ENCODE results near the gene SCN5A.
A peak's percentile ranks its signal among the peaks of the same experiment; 100 is the strongest.

SCN5A gene

DNA sequence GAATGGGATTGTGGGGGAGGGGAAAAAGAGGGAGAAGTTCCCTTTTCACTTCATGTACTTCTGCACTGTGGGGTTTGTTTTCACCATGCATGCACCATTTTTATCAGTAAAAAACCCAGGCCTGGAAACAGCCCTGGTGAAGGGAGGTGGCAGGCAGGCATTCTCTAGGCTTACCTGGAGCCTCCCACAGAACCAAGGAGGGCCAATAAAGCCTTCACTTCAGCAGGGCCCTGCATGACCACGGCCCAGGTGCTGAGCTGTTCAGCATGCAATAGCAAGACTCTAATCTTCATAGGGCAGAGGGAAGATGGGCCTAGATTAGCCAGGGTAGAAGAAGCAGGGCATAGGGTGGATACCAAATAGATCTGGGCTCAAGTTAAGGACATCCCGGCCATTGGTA, 49.6 kb downstream of the SCN5A start:
- no peak for DNase-seq

GRCh38 chr3:38598791-38599190, 50.7 kb downstream of the SCN5A start:
- DNase-seq = no peak

DNA sequence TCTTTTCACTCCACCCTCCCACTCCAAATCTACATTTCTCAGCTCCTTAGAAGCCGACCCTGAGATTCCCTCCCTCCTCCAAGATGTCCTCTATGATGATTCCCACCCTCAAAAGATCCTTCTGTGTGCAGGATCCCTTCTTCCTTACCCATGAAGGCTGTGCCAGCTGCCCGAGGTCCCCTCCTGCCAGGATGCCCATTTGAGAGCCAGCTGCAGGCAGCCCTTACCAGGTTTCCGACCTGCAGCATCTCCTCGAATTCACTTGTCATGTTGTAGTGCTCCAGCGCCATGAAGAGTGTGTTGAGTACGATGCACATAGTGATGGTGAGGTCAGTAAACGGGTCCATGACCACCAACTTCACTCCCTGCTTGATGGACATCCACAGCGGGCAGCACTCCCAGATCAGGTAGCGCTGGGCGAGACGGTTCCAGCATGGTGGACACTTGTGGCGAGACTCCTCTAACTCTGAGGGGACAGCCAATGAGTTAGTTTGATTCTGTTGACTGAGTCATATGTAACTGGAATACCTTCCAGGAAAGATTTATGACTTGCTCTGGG, 51.9 kb downstream of the SCN5A start:
- no peak for DNase-seq

DNA sequence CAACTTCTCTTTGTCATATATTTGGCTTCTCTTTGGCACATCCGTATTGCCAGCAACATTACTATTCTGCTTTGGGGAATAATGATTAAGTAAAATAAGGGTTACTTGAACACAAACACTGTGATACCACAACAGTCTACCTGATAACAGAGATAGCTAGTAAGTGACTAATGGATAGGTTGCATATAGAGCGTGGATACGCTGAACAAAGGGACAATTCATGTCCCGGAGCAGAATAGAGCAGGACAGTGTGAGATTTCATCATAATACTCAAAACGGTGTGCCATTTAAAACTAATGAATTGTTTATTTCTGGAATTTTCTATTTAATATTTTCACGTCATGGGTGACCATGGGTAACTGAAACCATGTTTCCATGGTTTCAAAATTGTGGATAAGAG, 54.1 kb downstream of the SCN5A start:
- DNase-seq = no peak

DNA sequence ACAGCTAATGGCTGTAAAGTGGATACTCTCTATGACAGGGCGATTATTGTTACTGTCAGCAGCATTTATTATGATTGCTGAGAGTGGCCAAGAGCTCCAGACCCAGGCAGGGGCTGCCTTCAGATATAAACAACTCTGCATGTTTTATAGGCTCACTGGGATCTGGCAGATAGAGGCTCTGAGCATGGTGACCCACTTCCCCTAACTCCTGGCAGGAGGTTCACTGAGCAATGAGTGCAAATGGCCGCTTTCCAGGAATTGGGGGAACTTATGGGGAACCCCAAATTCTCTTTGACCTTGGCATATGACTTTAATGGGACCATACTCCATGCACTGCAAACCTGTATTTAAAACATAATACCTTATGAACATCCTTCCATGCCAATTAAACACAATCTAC, 59.0 kb downstream of the SCN5A start:
- DNase-seq = no peak

DNA sequence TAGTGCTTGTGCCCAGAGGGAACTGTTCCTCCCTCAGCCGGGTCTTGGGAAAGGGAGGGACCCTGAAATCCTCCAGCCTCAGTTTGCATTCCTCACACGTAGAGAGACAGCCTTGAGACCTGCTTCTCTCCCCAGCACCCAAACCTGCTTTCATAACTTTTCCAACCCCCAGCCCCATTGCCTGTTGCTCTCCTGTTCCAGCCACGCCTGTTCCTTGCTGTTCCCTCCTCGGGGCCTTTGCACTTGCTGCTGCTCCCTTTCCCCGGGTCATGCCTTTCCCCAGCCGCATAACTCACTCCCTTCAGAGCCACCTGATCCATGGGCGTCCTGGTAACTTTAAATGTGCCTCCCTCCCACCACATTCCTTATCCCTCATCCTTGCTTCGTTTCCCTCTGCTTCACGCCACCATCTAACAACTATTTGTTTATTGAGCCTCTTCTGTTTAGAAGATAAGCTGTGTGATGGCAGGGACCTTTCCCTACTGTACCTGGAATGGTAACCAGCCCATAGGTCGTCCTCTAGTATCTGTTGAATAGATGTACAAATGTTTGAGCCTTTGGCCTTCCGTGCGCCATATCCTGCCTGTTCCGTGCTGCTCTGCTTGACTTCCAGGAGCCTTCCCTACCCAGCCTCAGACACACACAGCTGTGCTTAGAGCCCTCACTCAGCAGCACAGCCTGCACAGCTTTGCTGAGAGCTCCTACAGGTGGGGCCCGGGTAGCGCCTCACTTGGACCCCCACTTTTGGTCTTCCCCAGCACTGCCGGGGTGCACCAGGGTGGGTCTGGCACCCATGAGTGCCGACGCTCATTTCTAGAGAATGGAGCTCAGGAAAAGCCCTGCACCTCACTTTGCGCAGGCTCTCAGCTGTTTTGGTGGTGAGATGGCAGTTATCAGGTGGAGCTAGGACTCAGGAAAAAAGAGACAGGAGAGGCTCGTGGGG, 60.2 kb downstream of the SCN5A start:
- no peak for DNase-seq

GRCh38 chr3:38588371-38588971, 61.0 kb downstream of the SCN5A start:
- no peak for DNase-seq

GRCh38 chr3:38587548-38588131, 61.8 kb downstream of the SCN5A start:
- no peak for DNase-seq

DNA sequence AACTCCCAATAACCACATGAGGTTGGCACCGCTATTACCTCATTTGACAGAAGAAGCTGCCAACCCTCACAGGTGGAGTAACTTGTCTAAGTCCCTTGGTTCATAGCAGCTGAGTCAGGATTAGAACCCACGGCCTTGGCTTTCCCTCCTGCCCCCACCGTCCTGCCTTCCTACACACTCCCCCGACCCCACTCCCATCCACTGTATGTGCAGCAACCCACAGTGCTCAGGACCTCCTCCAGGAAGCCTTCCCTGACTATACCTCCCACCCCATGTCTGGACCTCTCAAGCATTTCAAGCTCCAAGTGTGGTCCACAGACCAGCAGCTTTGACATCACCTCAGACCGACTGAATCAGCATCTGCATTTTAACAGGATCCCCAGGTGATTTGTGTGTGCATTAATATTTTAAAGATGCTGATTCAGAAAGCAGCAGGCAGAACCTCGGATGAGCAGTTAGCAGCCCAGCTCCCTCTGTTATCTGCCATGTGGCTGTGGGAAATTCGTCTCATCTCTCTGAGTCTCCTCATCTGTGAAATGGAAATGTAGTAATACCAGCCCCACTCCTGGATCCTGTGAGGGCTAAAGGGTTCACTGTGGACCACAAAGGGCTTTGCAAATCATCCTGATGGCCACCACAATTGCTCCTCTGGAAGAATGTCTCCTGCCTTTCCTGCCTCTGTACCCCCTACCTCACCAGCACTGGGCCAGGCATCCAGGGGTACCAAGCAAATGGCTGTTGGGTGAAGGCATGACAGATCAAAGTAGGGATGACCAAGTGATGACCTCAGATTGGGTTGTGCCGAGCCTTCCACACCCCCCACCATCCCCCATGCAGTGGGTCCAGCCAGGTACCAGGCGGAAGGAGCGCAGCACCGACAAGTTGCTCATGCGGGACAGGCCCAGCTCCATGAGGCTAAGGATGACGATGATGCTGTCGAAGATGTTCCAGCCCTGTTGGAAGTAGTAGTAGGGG, 62.7 kb downstream of the SCN5A start:
- DNase-seq = no peak

- DNase-seq = no peak
Measured at GRCh38 chr3:38585791-38586420, 63.6 kb downstream of the SCN5A start.

GRCh38 chr3:38583688-38584087, 65.8 kb downstream of the SCN5A start:
- no peak for DNase-seq

DNA sequence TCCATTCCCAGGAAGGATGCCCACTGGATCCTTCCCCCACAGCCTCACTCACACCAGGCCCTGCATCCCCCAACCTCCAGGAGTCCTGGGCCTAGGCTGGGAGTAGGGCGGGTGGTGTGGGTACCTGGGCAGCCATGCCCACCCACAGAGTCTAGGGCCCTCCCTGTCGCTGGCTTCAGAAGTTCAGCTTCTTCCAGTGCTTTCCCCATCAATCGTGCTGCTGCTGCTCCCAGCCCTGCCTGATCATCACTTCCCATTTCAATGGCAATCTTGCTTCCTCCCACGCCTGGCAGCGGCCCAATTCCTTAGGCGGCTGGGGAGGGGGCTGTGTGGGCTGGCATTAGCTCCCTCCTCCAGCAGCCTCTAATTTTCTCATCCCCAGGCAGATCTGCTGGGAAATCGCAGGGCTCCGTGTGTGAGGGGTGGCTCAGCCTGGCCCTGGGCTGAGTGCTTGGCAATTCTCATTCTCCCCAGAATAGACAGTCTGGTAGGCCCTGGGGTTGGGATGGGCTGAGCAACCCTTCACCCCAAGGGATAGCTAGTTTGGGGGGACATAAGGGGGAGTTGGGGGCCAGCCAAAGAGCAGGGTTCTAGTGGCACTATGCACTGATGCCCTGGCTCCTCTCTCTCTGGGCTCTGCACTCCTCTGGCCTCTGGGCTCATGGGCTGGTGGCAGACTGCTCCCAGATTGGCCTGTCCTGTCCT, 66.4 kb downstream of the SCN5A start:
- DNase-seq = peak; percentile 37

- no peak for DNase-seq
Measured at GRCh38 chr3:38582316-38582715, 67.2 kb downstream of the SCN5A start.

DNA sequence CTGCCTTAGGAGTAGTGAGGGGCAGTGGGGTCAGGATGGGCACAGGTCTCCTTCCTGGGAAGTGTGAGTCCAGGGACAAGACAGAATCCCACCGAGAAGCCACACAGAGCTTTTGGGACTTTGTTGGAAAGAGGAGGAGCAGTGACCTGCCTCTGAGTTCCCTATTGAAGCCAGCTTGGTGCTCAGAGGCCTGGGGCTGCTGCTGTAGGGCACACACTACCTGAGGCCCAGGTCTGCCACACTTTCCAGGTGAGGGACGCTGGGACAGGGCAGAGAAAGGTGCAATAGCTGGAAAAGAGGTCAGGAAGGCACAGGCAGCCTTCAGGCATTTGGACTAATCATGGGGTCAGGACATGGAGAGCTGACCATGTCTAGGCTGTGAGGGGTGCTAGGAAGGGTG, 67.7 kb downstream of the SCN5A start:
- no peak for DNase-seq

DNA sequence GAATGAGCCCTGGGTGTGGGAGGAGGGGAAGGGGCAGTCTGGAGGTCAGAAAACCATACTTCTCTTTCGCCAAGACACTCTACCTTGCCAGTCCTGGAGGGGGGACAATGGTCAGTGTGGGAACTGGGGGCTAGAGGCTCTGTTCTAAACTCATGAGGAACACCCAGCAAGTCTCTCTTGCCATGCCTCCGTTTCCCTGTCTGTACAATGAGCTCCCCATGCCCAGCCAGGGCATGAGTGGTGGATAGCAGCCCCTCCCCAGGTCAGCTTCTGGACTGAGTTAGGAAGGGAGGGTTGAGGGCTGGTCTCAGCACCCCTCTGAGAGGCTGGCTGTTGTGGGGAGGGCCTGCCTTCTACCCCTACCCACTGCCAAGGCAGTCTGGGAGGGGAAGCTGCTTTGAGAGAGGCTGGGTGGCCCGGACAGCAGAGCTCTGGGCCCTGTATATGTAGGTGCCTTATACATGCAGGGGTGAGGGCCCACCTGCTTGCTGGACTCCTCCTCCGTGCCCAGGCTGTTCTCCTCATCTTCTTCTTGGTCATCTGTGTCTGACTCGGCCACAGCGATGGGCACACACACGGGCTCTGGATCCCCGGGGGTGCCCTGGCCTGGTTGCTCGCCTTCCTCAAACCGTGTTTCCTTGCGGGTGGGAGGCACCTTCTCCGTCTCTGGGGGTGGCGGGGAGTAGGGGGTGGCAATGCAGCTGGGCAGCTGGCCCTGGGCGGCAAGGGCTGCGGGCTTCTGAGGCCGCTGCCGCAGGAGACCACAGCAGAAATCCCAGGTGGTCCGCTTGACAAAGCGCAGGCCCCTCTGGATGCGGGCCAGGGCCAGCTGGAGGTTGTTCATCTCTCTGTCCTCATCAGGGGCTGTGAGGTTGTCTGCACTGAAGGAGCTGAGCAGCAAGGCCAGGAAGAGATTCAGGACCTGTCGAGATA, 68.8 kb downstream of the SCN5A start:
- DNase-seq = no peak

DNA sequence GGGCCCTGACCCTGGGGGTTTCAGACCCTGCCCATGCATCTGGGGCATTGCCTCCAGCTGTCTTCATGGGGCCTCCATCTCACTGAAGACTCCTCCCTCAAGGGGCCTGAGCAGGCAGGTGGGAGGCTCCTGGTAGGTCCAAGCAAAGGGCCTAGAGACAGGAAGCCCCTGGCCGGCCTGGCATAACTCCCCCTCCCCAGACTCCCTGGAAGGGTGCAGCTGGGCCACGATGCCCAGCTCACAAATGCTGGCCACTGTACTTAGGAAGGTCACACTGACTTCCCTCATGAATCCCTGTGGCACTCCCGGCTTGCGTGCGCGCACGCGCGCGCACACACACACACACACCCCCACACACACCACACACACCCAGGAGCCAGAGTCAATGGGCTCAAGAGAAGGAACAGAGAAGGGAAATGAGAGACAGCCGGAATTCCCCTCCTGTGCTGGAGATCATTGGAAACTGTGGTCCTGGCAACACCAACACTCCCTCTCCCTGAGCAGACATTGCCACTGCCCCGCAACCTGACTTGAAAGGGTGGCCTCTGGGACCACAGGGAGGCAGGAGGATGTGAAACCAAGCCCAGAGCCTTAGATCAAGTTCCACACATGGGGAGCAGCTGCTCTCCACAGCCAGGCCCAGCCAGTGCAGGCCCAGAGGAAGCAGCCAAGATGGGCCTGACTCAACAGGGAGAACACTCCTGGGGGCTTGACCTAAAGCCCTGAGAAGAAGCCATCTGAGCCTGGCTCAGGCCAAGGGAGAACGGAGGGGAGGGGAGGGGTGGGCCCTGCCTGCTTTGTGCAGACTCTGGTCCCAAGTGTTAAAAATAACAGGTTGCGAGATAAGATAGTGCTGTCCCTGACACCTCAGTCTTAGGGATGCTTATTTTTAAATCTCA, 69.7 kb downstream of the SCN5A start:
- DNase-seq = no peak

DNA sequence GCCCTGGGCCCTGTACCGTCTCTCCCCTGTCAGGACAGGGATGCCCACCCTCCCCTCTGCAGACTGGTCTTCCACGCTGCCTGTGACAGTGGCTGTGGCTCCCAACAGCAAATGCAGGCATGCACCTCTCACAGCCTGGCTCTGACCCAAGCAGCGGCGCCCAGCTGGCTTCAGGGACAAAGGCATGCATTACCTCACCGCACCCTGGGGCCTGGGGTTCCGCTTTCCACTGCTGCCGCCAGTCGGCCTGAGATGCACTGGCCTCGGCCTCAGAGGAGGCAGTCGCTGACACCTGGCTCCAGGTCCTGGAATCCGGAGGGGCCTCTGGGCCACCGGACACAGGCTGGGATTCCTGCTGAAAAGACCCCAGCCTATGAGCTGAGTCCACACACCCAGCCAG, 70.3 kb downstream of the SCN5A start:
- DNase-seq = peak; percentile 53

DNA sequence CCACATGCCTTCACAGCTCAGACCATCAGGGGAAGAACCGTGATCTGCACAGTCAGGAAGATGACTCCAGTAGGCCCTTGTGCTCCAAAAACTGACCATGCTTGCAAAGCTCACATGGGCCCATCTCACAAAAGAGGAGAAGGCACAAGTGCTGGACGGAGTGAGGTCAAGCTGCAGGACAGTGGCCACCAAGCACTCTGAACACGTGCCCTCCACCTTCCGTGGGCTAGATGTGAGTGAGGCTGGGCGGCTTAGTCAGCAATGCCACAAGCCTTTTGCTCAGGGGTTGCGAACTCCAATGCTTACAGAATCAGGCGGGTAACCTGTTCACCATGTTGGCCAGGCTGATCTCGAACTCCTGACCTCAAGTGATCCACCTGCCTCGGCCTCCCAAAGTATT, 70.9 kb downstream of the SCN5A start:
- no peak for DNase-seq

DNA sequence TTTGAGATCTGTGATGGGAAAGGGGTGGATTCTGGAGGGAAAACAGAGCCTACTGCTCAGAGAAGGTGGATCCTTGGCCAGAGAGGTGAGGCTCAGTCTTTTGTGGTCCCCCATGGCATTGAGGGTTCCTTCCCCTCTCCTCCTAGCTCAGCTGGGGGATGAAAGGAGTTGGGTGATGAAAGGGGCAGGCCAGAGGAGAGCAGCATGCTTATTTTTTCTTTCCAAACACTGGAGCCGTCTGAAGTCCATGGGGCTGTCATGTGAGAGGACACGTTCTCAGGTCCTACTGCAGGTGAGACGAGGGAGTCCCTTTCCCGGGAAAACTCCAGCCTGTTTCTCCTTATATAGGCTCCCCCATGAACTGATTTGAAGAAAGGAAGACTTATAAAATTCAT, 71.4 kb downstream of the SCN5A start:
- DNase-seq = no peak

Measured in eye (tissue), 1 donor.